Hepatocyte (in vitro differentiated cells): Measurements from ENCODE around the gene PDE4DIP. TPM values are rescaled to one million over a fixed set of nuclear protein-coding genes. Genes with fewer than 3 reads are reported as not detected.
"Not testable (repeated sequence)": the region's sequence is repeated elsewhere in the genome, so short reads cannot be mapped to it uniquely, and the experiment has no call there.

Experiments used
- DNase-seq: peaks from one replicate; pipeline ENCODE4 v3.0.0-alpha.2; 2016; ENCODE audit warnings: low spot score
- H2AFZ ChIP-seq: fragments of 200-600 bp; sonication (generic); 2 replicates; pipeline ENCODE4 v1.6.0; 2016; ENCODE audit warnings: antibody characterized with exemption, mild to moderate bottlenecking
- H3K27ac ChIP-seq: fragments of 200-600 bp; sonication (generic); 2 replicates; pipeline ENCODE4 v1.5.1; 2016; ENCODE audit warnings: mild to moderate bottlenecking
- H3K27me3 ChIP-seq: fragments of 200-600 bp; sonication (generic); 2 replicates; pipeline ENCODE4 v1.6.1; 2016
- H3K36me3 ChIP-seq: fragments of 200-600 bp; sonication (generic); replicated peaks from 2 replicates; pipeline ENCODE4 v1.5.1; 2016; ENCODE audit warnings: low read depth; ENCODE audit not compliant: insufficient read depth
- H3K4me1 ChIP-seq: fragments of 200-600 bp; sonication (generic); 2 replicates; pipeline ENCODE4 v1.5.1; 2016; ENCODE audit warnings: mild to moderate bottlenecking, moderate library complexity; ENCODE audit not compliant: insufficient read depth
- H3K4me2 ChIP-seq: fragments of 200-600 bp; sonication (generic); 2 replicates; pipeline ENCODE4 v1.6.0; 2016
- H3K4me3 ChIP-seq: fragments of 200-600 bp; sonication (generic); 2 replicates; pipeline ENCODE4 v1.5.1; 2016; ENCODE audit warnings: mild to moderate bottlenecking
- H3K79me2 ChIP-seq: fragments of 200-600 bp; sonication (generic); 2 replicates; pipeline ENCODE4 v1.6.0; 2017; ENCODE audit warnings: mild to moderate bottlenecking
- H3K9me2 ChIP-seq: fragments of 200-600 bp; sonication (generic); replicated peaks from 2 replicates; pipeline ENCODE4 v1.6.0; 2017; ENCODE audit warnings: mild to moderate bottlenecking; ENCODE audit not compliant: insufficient read depth
- H3K9me3 ChIP-seq: fragments of 200-600 bp; sonication (generic); 2 replicates; pipeline ENCODE4 v1.5.1; 2016; ENCODE audit warnings: low read depth, mild to moderate bottlenecking
- H4K20me1 ChIP-seq: fragments of 200-600 bp; sonication (generic); 2 replicates; pipeline ENCODE4 v1.6.0; 2016; ENCODE audit warnings: mild to moderate bottlenecking; ENCODE audit not compliant: insufficient read depth, poor library complexity, severe bottlenecking
- WGBS: methylation state at CpG from one replicate; pipeline ENCODE4 v1.1.6; 2016; ENCODE audit warnings: low lambda C conversion rate; ENCODE audit errors: missing lambda C conversion rate; 5-methylcytosine and 5-hydroxymethylcytosine counted together
- polyA plus RNA-seq: library from polyadenylated mRNA; unstranded; fragments of >200 nt; fragmentation: Nextera tagmentation; extraction: Ambion mirVana; gene quantifications from 2 replicates; pipeline ENCODE4 v1.2.1, GENCODE V29; 2016
- small RNA-seq: library from RNA; depleted of rRNA; stranded (forward); fragments of <200 nt; gene quantifications from one replicate; pipeline ENCODE3, GENCODE V24; 2014
- total RNA-seq: library from RNA; depleted of rRNA; stranded (reverse); fragments of >200 nt; gene quantifications from 2 replicates; pipeline ENCODE4 v1.2.3, GENCODE V29; 2014

The PDE4DIP gene
- total and polyA plus RNA-seq, 2 experiments from 2014 or later: 45.7 to 51.4 TPM

DNA sequence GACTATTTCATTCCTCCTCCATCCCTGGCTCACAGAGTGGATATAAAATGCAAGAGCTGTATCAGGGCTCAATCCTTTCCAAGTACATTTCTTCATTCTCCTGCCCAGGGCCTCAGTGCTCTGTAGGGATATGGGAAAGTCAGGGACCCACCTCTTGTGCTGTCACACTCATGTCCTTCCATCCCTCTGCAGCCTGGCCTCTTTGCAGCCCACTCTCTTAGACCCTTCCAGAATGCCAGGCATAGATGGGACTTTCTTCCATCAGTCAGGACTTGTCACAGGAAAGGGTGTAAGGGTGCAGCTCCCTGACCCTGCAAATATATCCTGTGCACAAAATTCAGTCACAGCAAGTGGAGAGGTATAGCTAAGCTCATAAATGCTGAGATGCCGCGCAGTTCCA, 172.4 kb downstream of the PDE4DIP start:
- not testable (repeated sequence) for H3K9me3 ChIP-seq, H3K4me3 ChIP-seq, H3K79me2 ChIP-seq, H3K4me1 ChIP-seq, H3K27ac ChIP-seq, H3K9me2 ChIP-seq, H3K4me2 ChIP-seq, DNase-seq, H3K27me3 ChIP-seq, H3K36me3 ChIP-seq, H2AFZ ChIP-seq, H4K20me1 ChIP-seq
- WGBS: 100% methylated on average over 2 of the region's 2 CpGs

DNA sequence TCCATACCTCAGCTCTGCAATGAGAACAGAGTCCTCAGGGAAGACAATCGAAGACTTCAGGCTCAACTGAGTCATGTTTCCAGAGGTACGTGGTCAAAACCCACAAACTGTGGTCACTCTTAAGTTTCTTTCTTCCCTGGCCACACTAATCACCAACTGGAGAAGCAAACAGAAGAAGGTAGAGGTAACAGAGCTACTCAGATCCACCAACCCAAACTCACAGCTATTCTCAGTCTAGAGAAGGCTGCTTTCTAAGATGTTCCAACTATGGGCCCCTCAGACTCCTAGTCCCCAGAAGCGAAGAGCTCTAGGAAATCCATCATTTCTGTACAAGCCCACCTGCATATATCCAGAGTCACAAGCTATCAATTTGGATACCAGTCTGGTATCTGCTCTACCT, 174.3 kb downstream of the PDE4DIP start:
- H3K79me2 ChIP-seq, DNase-seq, H4K20me1 ChIP-seq, H3K27me3 ChIP-seq, H3K4me1 ChIP-seq, H2AFZ ChIP-seq, H3K9me3 ChIP-seq, H3K4me3 ChIP-seq, H3K9me2 ChIP-seq, H3K27ac ChIP-seq, H3K4me2 ChIP-seq, H3K36me3 ChIP-seq: not testable (repeated sequence)
- 100% methylated on average over 2 of the region's 3 CpGs for WGBS

GRCh38 chr1:149024327-149024726, 180.1 kb downstream of the PDE4DIP start:
- not testable (repeated sequence) for H3K4me2 ChIP-seq, H3K4me1 ChIP-seq, H3K27ac ChIP-seq, H3K4me3 ChIP-seq, H4K20me1 ChIP-seq, H3K36me3 ChIP-seq, H3K27me3 ChIP-seq, H3K9me3 ChIP-seq, DNase-seq, H3K9me2 ChIP-seq, H2AFZ ChIP-seq, H3K79me2 ChIP-seq
- WGBS: 29% methylated on average over 1 of the region's 3 CpGs

- not testable (repeated sequence) for H3K4me1 ChIP-seq, H2AFZ ChIP-seq, H3K27me3 ChIP-seq, H3K27ac ChIP-seq, H3K36me3 ChIP-seq, H3K79me2 ChIP-seq, H3K9me3 ChIP-seq, H3K4me3 ChIP-seq, H4K20me1 ChIP-seq, H3K9me2 ChIP-seq, DNase-seq, H3K4me2 ChIP-seq
- no CpG with 5 or more reads among the region's 3 CpGs for WGBS
Observed at GRCh38 chr1:149033916-149034315, 189.7 kb downstream of the PDE4DIP start.

GRCh38 chr1:149043056-149043455, 198.8 kb downstream of the PDE4DIP start:
- DNase-seq, H3K4me2 ChIP-seq, H3K4me3 ChIP-seq, H2AFZ ChIP-seq, H3K27ac ChIP-seq, H3K27me3 ChIP-seq, H3K4me1 ChIP-seq, H3K79me2 ChIP-seq, H4K20me1 ChIP-seq, H3K9me2 ChIP-seq, H3K9me3 ChIP-seq, H3K36me3 ChIP-seq: not testable (repeated sequence)
- 71% methylated on average over 4 of the region's 4 CpGs for WGBS

- H3K27ac ChIP-seq, H3K4me1 ChIP-seq, H3K9me2 ChIP-seq, DNase-seq, H3K4me3 ChIP-seq, H3K9me3 ChIP-seq, H4K20me1 ChIP-seq, H3K79me2 ChIP-seq, H3K27me3 ChIP-seq, H3K36me3 ChIP-seq, H3K4me2 ChIP-seq, H2AFZ ChIP-seq: not testable (repeated sequence)
- WGBS: 83% methylated on average over 3 of the region's 3 CpGs
Observed at GRCh38 chr1:149064611-149065010, 220.4 kb downstream of the PDE4DIP start.

- WGBS: 57% methylated on average over 6 of the region's 9 CpGs
- H2AFZ ChIP-seq, H3K9me2 ChIP-seq, H3K9me3 ChIP-seq, H3K36me3 ChIP-seq, DNase-seq, H3K27me3 ChIP-seq, H3K4me2 ChIP-seq, H3K27ac ChIP-seq, H4K20me1 ChIP-seq, H3K4me3 ChIP-seq, H3K4me1 ChIP-seq, H3K79me2 ChIP-seq: not testable (repeated sequence)
Observed at GRCh38 chr1:149075505-149076127, 231.4 kb downstream of the PDE4DIP start.

Small RNA genes within 50 kb of the gene (small RNA-seq; reads per million reads assigned to genes)
- gene RN7SKP88 (not detected), gene RNU2-38P (not detected)

Other genes with a start within 250 kb of the PDE4DIP start
- gene NBPF14, start 248.4 kb upstream of the PDE4DIP start, total RNA-seq: 15.3 and 16.2 TPM in 2 replicates
- gene NBPF14, start 248.4 kb upstream of the PDE4DIP start, polyA plus RNA-seq: 19.7 and 22.7 TPM in 2 replicates
- 107 and 127 TPM in 2 replicates for gene NUDT4B, start 95.7 kb upstream of the PDE4DIP start, total RNA-seq
- 11.6 and 14.8 TPM in 2 replicates for gene NUDT4B, start 95.7 kb upstream of the PDE4DIP start, polyA plus RNA-seq